ENCODE measurements around the gene CFAP61.

DNA sequence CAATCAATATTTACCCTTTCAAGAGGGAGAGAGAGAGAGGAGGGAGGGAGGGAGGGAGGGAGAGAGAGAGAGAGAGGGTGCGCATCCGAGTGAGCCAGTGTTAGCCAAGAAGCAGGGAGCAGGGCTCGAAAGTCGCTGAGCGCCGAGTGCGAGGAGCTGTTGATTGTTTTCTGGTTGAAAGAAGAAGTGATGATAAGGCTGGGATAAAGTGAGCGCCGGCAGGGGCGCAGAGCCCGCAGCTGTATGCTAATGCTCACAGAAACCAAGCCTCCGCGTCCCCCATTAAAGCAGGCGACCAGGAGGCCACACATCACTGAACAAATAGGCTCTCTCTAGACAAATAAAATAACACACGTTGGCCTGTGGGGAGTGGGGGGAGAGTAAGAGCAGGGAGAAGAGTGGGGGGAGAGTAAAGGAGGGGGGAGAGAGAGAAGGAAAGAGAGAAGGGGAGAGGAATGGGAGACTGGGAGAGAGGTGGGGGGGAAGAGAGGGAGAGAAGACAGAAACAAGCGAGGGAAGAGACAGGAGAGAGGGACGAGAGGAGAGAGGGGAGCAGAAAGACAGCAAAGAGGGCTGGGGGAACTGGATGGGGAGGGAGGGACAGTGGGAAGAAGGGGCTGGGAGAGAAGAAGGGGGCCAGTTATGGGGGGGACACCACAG is 310.6 kb downstream of the CFAP61 start:
- no peak for TF ChIP-seq POLR2A (IDR thresholded peaks at IDR 0.05)
- TF ChIP-seq, protein P1, sequence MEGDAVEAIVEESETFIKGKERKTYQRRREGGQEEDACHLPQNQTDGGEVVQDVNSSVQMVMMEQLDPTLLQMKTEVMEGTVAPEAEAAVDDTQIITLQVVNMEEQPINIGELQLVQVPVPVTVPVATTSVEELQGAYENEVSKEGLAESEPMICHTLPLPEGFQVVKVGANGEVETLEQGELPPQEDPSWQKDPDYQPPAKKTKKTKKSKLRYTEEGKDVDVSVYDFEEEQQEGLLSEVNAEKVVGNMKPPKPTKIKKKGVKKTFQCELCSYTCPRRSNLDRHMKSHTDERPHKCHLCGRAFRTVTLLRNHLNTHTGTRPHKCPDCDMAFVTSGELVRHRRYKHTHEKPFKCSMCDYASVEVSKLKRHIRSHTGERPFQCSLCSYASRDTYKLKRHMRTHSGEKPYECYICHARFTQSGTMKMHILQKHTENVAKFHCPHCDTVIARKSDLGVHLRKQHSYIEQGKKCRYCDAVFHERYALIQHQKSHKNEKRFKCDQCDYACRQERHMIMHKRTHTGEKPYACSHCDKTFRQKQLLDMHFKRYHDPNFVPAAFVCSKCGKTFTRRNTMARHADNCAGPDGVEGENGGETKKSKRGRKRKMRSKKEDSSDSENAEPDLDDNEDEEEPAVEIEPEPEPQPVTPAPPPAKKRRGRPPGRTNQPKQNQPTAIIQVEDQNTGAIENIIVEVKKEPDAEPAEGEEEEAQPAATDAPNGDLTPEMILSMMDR (IDR thresholded peaks at IDR 0.05), result no peak
